T47D (cell line): Measurements from ENCODE around the gene FDPS.

Source experiments
- DNase-seq, 2 experiments: peaks; one replicate each; pipeline versions ENCODE4 v3.0.0 to v3.0.0-alpha.2; 2011 to 2012; ENCODE audit warnings: low read depth in 1 of 2, low spot score in 1 of 2
- JUND ChIP-seq: IDR thresholded peaks from 2 replicates; pipeline ENCODE4 v1.6.1; 2012; ENCODE audit warnings: low read depth
- in situ Hi-C: cut with HindIII; loops from 2 replicates; pipeline ENCODE4 v1.10.0; 2016; ENCODE audit warnings: low sequenced_read_pairs, low pct_unique_long_range_greater_than_20kb

The FDPS gene

DNA sequence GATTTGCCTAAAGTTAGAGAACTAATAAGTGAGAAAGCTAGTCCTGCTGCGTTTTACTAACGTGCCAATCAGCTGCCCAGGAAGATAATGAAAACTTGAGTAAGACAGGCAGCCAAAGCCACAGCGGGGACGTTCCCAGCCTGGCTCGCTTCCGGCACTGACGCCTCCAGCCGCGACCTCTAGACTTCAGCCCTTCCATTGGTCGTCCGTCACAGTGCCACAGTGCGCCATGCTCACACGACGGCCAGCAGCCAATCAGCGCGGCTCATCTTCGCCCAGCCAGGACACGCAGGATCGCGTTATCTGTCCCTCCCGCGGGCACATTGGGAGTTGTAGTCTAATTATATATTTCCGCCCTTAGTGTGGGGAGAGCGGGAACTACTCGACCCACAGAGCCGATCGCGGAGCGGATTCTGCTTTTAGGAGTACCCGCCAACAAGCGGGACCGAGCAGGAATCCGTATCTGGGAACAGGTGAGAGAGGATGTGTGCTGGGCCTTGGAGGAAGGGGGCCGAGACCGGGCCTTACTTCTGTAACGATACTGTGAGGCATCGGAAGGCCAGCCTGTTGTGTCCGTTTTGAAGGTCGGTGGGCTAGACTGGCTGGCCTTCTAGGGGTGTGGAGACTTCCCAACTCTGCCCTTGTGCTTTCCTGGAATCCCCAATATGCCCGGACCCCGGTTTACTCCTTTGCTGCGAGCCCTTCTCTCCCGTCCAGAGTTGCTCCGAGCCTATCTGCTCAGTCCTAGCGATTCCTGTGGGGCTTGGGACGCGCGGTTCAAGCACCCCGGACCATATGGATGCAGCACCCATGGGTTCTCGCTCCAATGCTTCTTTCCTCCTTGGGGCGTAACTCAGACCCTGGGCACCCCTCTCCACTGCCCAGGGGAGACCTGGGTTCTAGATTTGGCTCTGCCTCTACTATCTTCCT, at the start of gene FDPS:
FDPS (plus strand) TSS at position 374 of the 930 bp plus-strand sequence. CDS start 924 bp downstream, outside the sequence.
- no peak for TF ChIP-seq JUND
- peak; percentile 99 to 100 for DNase-seq
- in situ Hi-C loops = no loop called here

DNA sequence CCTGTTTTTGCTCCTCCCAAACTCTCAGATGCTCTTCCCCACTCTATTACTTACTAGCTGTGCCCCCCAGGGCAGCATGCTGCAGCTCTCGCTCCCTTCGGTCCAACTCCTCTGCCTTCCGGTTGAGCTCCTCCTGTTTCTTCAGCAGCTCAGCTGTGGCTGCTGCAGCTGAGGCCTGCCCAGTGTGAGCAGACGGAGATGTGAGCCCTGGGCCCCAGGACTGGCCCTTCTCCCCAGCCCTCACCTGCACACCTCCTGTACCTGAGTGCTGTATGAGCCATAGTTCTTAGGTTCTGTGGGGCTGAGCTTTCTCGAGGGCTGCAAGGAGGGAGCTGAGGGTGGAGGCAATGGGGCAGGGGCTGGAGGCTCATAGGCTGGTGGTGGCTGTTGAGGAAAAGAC, 48.4 kb upstream of the FDPS start:
- no peak for DNase-seq
- no peak for TF ChIP-seq JUND
- in situ Hi-C loops = no loop called here

DNA sequence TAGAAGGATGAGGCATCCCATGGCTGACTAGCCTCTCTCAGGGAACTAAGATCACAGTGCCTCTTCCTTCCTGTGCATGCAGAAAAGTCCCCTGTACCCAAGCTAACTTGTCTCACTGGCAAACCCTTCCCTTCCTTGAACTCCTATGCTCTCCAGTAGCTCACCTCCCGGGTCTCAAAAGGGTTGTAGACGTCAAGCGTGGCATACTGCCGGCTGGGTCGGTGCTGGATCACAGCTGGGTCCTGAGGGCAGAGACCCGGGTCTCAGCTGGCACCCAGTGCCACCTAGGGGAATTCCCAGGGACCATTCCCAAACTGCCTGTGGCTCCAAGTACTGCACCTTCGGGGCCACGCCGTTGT, 47.2 kb upstream of the FDPS start:
- in situ Hi-C loops = no loop called here
- no peak for DNase-seq
- TF ChIP-seq JUND = no peak

DNA sequence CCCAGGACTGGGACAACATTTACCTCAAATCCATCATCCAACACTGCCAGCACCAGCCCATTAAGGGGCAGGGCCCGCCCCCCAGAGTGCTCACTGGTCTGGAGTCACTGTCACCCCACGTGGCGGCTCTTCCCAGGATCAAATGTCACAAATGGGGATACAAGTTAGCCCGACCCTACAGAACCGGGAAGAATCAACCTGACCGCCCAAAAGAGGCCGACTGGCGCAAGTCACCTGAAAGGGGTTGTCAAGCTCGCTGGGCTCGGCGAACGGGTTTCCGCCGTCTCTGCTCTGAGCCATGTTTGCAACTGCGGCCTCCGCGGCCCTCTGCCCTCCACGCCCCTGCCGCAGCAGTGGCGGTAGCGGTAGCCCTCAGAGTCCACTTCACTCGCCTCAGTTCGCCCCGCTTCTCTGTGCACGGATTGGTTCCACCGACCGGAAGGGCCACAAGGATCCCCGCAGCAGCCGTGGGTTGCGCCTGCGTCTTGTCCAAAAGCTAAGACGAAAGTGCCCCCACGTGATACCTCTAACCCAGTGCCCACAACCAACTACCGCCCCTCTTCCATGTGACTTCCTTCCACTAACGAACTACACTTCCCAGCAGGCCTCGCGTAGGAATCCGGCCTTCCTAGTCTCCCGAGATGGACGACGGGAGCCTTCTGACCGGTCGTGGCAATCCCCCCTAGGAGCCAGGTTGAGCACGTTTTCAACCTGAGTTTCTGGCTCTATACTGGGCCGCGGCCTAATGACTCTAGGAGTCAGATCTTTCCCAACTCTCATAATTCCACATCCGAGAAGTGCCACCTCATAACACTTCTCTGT, 46.6 kb upstream of the FDPS start, which contains the start of gene SCAMP3:
SCAMP3 (minus strand) TSS at position 509 of the 822 bp plus-strand sequence; CDS start at position 300, 209 bp downstream.
- in situ Hi-C loops = no loop called here
- DNase-seq = peak; percentile 99
- peak; percentile 57; the same call in 1 of the 2 replicates for TF ChIP-seq JUND

DNA sequence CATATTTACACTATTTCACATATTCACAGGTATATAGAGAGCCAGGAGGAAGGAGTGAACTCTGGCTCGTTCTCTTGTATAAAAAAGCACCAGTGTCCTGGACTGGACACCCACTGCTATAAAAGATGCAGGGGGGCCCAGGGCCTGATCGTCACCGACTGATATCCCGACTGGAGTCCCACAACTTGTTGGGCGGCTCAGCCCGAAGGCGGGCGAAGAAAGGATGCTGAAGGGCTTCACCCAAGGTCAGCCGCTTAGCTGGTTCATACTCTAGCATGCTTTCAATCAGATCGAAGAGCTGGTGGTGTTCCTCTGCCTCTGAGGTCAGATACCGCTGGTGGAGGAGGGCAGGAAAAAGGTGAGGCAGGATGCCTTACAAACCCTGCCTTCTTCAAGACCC, 45.6 kb upstream of the FDPS start:
- DNase-seq = no peak
- in situ Hi-C loops = no loop called here
- no peak for TF ChIP-seq JUND

DNA sequence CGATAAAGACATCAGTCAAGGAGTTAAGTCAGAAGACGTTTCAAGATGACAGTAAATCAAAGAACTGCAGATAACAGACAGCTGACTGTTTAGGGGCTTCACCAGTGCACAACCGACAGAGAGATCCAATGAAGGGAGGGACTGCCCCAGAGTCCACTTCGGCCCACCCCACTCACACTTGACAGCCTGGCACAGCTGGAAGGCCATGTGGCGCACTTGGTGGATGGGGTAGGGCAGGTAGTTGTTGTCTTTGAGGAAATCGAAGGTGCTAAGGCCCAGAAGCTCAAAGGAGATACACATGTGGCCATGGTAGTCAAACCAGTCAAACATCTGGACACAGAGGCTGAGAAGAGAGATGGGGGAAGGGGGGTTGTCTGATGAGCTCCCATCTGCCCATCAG, 42.1 kb upstream of the FDPS start:
- no peak for DNase-seq
- TF ChIP-seq JUND = no peak
- in situ Hi-C loops = no loop called here

DNA sequence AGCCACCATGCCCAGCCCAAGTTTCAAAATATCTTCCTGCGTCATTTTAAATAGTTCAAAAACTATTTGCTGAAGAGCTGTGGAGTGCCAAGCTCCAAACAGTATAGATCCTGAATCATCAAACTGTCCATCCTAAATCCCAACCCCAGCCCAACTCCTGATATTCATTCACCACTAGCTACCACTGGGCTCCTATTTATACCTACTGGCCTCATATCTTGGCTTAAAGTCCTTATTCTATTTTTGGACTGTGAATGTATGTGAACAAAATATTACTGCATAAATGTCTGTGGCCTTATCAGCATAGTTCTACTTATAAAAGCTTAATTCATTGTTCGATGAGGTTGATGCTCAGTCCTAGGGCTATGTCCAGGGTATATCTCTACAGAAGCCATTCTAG, 41.3 kb upstream of the FDPS start:
- in situ Hi-C loops = no loop called here
- no peak for DNase-seq
- no peak for TF ChIP-seq JUND

DNA sequence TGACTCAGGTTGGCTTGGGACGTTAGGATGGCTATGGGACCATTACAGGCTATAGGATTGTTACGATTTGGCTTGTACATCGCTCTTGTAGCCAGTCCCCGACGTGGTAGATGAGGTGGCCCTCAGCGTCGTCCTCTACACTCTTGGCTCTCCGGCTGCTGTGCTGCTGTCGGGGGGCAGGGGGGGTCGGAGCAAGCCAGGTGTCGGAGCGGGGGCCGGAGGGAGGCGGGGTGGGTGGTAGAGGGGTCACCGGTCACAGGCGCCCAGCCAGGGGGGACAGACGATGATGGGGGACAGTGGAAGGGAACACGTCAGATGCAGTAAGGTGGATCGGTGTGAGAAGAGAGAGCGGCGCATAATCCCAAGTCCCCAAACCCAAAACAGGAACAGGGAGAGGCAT, 40.0 kb upstream of the FDPS start:
- no peak for TF ChIP-seq JUND
- no peak for DNase-seq
- in situ Hi-C loops = no loop called here

DNA sequence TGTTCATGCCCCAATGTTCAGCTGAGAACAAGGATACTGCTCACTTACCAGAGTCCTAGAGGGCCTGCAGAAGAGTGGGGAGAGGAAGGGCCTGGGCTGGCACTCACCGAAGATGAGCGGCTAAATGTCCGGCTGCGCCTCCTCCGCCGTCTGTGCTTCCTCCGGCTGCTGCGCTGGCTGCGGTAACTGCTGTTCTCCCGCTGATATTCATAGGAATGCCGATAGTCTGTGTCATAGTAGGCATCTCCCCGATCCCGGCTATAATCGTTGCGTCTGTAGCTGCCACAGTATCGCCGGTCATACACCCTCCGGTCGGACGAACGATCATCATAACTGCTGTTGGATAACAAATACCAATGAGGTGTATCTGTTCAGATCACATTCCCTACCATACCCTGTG, 39.3 kb upstream of the FDPS start:
- no peak for DNase-seq
- no peak for TF ChIP-seq JUND
- in situ Hi-C loops = no loop called here

DNA sequence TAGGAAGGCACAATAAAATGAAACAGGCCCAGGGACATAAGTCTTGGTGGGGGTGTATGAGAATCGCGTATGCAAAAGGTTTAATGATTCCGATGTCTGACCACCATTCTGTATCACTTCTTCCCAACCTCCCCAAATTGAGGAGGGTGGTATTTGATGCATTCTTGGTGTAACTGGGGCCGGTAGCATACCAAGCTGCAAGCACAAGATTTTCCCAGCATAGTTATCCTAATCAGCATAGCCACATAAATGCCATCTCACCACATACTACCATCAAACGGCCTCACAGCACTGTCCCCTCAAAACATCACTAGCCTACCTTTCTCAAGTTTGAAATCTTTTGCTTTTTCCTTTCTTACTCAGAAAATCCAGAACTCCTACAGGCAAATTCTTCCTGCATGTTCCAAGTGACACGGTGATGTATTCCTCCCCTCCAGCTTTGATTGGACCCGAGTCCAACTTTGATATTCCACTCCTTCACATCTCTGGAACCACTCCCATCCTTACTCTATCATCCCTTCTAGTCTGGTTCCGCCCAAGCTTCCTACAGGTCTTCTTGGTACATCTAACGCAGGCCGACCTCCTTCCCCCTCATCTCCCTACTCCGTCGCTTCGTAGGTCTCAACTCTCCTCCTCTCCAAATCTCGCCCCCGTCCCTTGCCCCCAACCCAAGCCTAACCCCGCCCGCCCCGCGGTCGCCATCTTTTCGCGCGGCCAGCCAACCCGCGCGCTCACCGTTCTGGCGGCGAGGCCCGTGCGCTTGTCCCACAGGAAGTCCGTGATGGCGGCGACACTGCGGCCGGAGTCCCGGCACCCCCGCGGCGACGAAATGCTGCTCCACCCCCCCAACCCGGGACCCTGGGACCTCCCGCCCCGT, 36.0 kb upstream of the FDPS start:
- no peak for DNase-seq
- no peak for TF ChIP-seq JUND
- in situ Hi-C loops = no loop called here

DNA sequence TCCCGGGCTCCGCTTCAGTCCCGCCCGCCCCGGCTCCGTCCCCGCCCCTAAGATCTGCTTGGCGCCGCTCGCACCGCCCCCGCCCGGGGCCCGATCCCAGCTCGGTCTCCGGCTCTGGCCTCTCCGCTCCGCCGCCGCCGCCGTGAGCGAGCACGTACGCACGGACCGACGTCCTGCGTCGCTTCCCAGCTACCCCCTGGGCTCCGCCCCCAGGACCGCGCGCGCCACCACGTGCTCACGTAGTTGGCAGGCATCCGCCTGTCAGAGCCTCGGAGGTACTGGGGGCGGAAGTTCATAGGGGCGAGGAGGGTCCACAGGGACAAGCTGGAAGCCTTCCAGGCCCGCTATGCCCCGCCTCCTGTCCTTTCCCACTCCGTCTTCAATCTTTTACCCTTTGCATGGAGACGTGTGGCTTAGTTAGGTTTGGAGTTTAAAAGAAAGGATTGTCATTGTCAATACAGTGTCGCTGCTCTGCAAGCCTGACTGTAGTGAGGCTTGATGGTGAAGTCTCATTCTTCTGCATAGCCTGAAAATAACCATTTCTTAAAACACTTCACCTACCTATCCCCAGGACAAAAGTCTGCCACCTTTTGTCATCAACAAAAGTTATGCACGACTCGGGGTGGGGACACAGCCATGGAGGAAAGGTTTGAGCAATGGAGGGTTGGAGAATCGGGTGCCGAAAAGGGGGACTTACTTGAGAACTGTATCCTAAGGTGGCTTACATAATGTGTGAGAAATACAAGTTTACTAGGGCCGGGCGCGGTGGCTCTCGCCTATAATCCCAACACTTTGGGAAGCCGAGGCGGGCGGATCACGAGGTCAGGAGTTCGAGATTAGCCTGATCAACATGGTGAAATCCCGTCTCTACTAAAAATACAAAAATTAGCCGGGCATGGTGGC, 35.1 kb upstream of the FDPS start, which contains the start of gene CLK2:
CLK2 (minus strand) TSS at position 162 of the 903 bp plus-strand sequence. CDS start 2,527 bp downstream, outside the sequence.
- DNase-seq = peak; percentile 97 to 99
- in situ Hi-C loops = no loop called here
- TF ChIP-seq JUND = no peak
